Activated CD8-positive, alpha-beta memory T cell treated with anti-CD3 and anti-CD28 coated beads for 36 hours (primary cell): ENCODE data around the gene FREM1. TPM values are rescaled to one million over a fixed set of nuclear protein-coding genes. Genes with fewer than 3 reads are reported as not detected.

Experiments
- CTCF ChIA-PET: fragments of 350-600 bp; sonication (Branson Sonifier 250); formaldehyde crosslinking; loops from one replicate; lab custom pipeline; 2021; ENCODE audit warnings: antibody characterized with exemption; lab: Charles Lee
- POLR2A ChIA-PET: fragments of 350-600 bp; sonication (Branson Sonifier 250); formaldehyde crosslinking; loops from one replicate; lab custom pipeline; 2021; ENCODE audit warnings: antibody characterized with exemption; lab: Charles Lee
- total RNA-seq, 2 experiments: library from RNA; stranded (reverse); gene quantifications; one replicate each; pipeline ENCODE4 v1.2.3, GENCODE V29; 2021

Gene FREM1, protein sequence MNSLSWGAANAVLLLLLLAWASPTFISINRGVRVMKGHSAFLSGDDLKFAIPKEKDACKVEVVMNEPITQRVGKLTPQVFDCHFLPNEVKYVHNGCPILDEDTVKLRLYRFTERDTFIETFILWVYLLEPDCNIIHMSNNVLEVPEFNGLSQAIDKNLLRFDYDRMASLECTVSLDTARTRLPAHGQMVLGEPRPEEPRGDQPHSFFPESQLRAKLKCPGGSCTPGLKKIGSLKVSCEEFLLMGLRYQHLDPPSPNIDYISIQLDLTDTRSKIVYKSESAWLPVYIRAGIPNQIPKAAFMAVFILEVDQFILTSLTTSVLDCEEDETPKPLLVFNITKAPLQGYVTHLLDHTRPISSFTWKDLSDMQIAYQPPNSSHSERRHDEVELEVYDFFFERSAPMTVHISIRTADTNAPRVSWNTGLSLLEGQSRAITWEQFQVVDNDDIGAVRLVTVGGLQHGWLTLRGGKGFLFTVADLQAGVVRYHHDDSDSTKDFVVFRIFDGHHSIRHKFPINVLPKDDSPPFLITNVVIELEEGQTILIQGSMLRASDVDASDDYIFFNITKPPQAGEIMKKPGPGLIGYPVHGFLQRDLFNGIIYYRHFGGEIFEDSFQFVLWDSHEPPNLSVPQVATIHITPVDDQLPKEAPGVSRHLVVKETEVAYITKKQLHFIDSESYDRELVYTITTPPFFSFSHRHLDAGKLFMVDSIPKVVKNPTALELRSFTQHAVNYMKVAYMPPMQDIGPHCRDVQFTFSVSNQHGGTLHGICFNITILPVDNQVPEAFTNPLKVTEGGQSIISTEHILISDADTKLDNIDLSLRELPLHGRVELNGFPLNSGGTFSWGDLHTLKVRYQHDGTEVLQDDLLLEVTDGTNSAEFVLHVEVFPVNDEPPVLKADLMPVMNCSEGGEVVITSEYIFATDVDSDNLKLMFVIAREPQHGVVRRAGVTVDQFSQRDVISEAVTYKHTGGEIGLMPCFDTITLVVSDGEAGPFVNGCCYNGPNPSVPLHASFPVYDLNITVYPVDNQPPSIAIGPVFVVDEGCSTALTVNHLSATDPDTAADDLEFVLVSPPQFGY (N-terminal part only)
- not detected for total RNA-seq

DNA sequence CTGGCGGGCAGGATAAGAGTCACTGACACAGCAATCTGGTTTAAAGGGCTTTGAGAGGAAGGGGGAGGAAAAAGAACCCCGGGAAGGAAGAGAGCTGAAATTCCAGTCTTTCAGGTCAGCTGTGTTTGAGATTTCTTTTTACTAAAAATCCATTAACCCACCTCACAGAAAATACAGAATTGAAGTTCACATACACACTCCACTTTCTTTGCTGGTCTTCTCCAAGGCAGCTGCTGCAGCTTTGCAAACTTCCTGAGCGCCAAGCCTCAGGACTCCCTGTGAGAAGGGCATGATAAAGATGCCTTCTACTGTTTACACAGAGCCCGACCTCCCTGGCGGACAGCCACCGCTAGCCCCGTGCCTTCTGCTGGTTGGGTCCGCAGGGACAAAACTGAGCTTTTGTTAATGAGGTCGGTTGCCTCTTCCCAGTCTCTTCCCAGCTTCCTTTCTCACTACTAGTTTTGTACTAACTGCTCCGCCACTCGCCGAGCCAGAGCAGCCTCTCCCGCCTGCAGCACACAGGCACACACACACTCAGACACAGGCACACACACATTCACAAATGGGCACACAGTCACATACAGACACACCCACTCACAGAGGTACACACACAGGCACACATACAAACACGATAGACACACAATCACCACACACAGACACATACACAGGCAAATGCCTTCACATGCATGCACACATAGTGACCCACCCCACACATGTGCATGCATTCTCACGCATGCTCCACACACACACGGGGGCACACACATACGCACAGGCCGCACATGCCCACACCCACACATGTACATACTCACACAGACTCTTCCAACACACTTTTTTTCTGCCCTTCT, at the start of gene FREM1:
Gene FREM1 (minus strand): TSS at position 468 of the 845 bp plus-strand sequence. CDS start 41,451 bp downstream, outside the sequence.
- ChIA-PET CTCF (no interaction called here), POLR2A (no interaction called here)

GRCh38 chr9:14958989-14959388, 48.8 kb upstream of the FREM1 start:
- CTCF ChIA-PET, result no interaction called here
- POLR2A ChIA-PET, result no interaction called here

- ChIA-PET CTCF (no interaction called here), POLR2A (no interaction called here)
These were observed 46.9 kb upstream of the FREM1 start for GRCh38 chr9:14957109-14957508.

DNA sequence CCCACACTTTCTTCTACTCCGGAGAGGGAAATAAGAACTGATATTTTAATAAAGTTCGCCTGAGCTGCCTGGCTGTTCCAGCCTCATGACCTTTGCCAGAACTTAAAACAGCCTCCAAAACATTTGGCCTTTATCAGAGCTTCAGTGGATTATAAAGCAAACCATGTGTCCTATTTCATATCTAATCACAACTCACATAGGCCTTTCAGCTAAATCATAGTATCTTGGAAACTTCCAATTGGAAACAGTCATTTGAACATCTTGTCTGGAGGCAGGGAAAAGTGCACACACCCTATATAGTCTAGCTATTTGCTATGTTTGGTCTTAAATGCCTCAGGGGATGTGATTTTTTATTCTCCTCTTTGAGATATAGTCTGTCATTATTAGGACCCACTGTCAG, 46.0 kb upstream of the FREM1 start:
- CTCF ChIA-PET, result no interaction called here
- POLR2A ChIA-PET, result no interaction called here

DNA sequence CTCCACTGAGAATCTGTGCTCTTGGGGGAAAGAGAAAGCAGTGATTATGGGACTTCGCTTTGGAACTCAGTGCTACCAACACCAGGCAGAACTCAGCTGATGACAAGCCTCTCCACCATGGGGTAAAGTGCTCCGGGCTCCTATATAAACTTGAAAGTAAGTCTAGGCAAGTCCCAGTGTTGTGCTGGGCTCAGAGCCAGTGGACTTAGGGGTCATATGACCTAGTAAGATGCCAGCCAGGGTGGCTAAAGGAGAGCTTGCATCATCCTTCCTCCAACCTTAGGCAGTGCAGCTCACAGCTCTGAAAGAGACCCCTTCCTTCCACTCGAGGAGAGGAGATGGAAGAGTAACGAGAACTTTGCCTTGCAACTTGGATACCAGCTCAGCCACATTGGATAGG, 35.1 kb upstream of the FREM1 start:
- CTCF ChIA-PET, result no interaction called here
- POLR2A ChIA-PET, result no interaction called here

DNA sequence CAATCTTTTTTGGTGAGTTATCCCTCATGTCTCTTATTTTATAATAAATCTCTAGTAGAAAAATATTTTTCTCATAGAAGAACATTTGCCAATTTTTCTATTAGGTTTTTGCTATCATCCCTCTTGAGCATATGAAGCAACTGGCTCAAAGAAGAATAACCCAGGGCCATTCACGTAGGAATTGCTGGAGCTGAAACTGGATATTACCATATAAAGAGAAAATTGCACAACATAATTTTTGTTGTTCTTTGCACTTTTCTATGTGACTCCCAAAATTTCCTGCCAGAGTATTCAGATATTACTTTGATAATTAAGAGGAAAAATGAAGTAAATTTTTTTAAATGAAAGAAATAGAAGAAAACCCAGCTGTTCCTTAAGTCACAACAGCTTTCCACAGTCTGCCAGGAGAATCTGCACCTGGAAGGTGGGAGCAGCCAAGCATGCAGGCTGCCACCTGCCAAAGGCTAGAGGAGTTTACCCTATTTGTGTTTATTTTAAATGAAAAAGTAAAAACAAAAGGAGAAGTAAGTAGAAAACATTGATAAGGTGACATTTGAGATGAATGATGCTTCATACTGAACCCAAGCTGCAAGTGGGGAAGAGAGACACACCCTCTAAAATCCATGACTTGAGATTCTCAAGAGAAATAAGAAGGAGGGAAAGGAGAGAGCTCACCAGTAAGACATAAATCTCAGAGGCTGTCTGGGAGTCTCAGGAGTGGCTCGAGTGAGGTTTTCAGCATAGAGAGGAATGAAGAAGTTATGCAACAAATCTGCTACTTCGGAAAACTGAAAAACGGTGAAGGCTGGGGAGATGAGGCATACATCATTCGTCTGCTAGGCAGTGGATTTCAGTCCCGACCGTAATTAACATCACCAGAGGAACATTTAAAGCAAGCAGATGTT, 31.5 kb upstream of the FREM1 start:
- CTCF ChIA-PET, result no interaction called here
- POLR2A ChIA-PET, result no interaction called here

DNA sequence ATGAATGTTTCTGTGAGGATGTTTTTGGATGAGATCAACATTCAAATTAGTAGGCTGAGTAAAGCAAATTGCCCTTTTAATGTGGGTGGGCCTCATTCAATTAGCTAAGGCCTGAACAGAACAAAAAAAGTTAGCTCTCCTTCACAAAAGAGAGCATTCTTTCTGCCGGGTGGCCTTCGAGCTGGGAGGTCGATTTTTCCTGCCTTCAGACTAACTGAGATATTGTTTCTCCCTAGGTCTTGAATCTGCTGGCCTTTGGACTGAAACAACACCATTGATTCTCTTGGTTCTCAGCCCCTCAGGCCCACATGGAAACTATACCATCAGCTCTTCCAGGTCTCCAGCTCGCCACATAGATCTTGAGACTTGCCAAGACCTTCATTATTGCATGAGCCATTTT, 29.1 kb upstream of the FREM1 start:
- ChIA-PET CTCF (no interaction called here), POLR2A (no interaction called here)

GRCh38 chr9:14937216-14937615, 27.0 kb upstream of the FREM1 start:
- ChIA-PET POLR2A (no interaction called here), CTCF (no interaction called here)

DNA sequence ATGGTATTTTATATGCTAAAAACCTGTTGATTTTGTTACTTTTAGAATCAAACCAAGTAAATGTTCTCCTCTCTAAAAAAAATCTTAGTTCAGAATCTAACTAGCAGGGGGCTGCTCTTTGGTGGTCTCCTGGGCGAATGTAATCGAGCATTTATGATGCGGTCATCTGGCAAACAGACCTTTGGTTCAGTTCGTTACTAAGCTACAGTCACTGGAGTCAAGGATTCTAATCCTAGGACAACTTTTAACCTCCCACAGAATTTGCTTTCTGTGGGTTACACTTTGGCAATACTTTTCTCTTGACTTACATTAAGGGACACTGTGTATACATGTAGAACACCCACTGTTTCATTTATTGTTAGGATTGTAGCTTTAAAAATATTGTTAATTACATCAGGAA, 26.3 kb upstream of the FREM1 start:
- ChIA-PET POLR2A (no interaction called here), CTCF (no interaction called here)

GRCh38 chr9:14935964-14936363, 25.7 kb upstream of the FREM1 start:
- ChIA-PET CTCF (no interaction called here), POLR2A (no interaction called here)

GRCh38 chr9:14935106-14935751, 25.0 kb upstream of the FREM1 start:
- CTCF ChIA-PET, result no interaction called here
- POLR2A ChIA-PET, result no interaction called here

DNA sequence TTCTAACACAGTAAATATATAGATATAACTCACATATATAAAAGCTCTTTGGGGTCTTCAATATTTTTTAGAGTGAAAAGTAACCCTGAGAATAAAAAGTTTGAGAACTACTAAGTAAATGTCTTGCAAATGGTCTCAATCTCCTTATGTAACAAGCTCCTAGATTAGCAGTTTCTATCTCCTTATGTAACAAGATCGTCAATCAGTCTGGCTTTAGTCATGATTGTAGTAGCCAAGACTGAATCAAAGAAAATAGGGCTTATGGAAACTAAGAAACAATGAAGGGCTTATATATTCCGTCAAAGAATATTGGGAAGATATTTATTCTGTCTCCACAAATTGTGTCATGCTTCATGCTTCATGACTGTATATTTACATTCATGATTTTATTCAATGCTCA, 22.4 kb upstream of the FREM1 start:
- ChIA-PET POLR2A (no interaction called here), CTCF (no interaction called here)

- ChIA-PET CTCF (no interaction called here), POLR2A (no interaction called here)
These were observed 22.0 kb upstream of the FREM1 start for GRCh38 chr9:14932231-14932630.

DNA sequence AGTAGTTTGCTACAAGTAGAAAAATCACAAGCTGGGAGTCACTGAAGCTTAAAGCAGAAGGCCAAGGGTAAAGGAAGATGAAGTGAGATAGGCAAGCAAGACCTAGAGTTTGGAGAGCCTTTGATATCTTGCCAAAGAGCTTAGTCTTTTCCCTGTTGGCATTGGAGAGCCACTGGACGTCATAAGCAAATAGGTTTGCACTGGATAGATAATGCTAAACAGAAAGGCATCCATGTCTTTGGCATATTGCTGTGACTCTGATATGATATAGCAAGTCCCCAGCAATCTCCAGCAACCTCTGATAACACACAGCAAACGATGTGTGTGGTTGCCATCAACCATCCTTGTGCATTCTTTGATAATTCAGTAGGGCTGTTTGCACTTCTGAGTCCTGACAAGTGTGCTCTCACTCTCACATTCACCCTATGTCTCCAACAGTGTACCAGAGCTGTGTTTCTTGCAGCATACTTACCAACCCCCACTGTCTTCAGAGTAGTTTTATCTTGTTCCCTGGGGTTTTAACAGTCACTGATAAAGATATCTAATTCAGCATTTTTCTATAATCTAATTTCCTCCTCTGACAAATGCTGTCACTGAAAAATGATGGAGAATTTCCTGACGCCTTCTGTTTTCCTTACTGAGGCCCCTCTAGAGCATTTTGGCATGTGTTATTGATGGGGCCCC, 16.9 kb upstream of the FREM1 start:
- CTCF ChIA-PET, result no interaction called here

GRCh38 chr9:14924230-14925219, 14.3 kb upstream of the FREM1 start:
- CTCF ChIA-PET, result no interaction called here
- POLR2A ChIA-PET, result no interaction called here

More for the DNA sequence above, 16.9 kb upstream of the FREM1 start:
- POLR2A ChIA-PET, result no interaction called here

DNA sequence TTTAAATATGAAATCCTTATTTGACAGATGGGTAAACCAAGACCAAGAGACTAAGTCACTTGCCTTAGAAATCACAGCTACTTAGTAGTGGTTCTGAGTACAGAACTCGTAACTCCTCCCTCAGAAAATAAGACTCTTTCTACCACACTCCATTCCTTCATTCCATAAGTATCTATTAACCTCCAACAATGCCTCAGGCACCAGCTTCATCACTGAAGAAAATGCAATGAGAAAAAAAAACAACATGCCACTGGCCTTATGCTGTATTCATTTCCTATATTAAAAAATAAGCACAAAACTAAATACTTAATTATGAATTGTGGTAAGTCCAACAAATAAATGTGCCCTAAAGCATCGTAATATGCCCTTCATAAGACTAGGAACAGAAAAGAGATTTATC, 13.5 kb upstream of the FREM1 start:
- CTCF ChIA-PET, result no interaction called here

More for the DNA sequence above, 13.5 kb upstream of the FREM1 start:
- POLR2A ChIA-PET, result no interaction called here
